Left ventricle myocardium inferior (tissue), 1 donor: ENCODE measurements around the gene PHRF1. TPM values are rescaled to one million over a fixed set of nuclear protein-coding genes. Genes with fewer than 3 reads are reported as not detected.

Experiments used
- DNase-seq: peaks from one replicate; pipeline ENCODE4 v3.0.0-alpha.2; 2020
- H3K27ac ChIP-seq: fragments of 200-600 bp; replicated peaks from 2 replicates; pipeline ENCODE4 v1.8.0; 2021
- H3K27me3 ChIP-seq: fragments of 200-600 bp; 2 replicates; pipeline ENCODE4 v1.8.0; 2021; ENCODE audit warnings: low read depth
- H3K36me3 ChIP-seq: fragments of 200-600 bp; 2 replicates; pipeline ENCODE4 v1.8.0; 2021
- H3K4me1 ChIP-seq: fragments of 200-600 bp; 2 replicates; pipeline ENCODE4 v1.8.0; 2021
- H3K4me3 ChIP-seq: fragments of 200-600 bp; 2 replicates; pipeline ENCODE4 v1.8.0; 2021; ENCODE audit warnings: mild to moderate bottlenecking, moderate library complexity
- H3K9me3 ChIP-seq: fragments of 200-600 bp; replicated peaks from 2 replicates; pipeline ENCODE4 v1.8.0; 2021
- CTCF ChIP-seq: fragments of 200-600 bp; IDR thresholded peaks from 2 replicates; pipeline ENCODE4 v1.8.0; 2021; ENCODE audit warnings: antibody characterized with exemption, mild to moderate bottlenecking, borderline replicate concordance
- intact Hi-C: fragments of 100-400 bp; cut with micrococcal nuclease; formaldehyde crosslinking; loops from one replicate; pipeline ENCODE4 v1.11.0; 2022
- total RNA-seq: library from RNA; stranded (reverse); fragmentation: NEBNext Ultra II Directional; extraction: Animal tissue kit (Norgen Biotek cat#: 25700); gene quantifications from one replicate; pipeline ENCODE4 v1.2.1, GENCODE V29; 2021
- donor health status: DM: no; HTN: yes; CAD: no; lungs with severe emphysema.

Gene PHRF1
- total RNA-seq, 1 donor from 2014 or later: 17.7 TPM

GRCh38 chr11:579830-580601 is 3.7 kb downstream of the PHRF1 start:
- no peaks in the 10 kb centered on the region for H3K9me3 ChIP-seq
- no peaks in the 10 kb centered on the region for H3K27me3 ChIP-seq
- H3K27ac ChIP-seq: peak overlapping the region; percentile 2
- TF ChIP-seq CTCF: no peak
- H3K36me3 ChIP-seq: peaks cover 37% of the 10 kb centered on the region
- no peak overlapping the region for H3K4me3 ChIP-seq
- DNase-seq: no peak
- peaks cover 61% of the 10 kb centered on the region for H3K4me1 ChIP-seq
- intact Hi-C loops: no loop called here

- Histone ChIP-seq H3K4me1 (peaks cover 55% of the 10 kb centered on the region), H3K36me3 (peaks cover 45% of the 10 kb centered on the region), H3K27me3 (no peaks in the 10 kb centered on the region), H3K4me3 (no peak overlapping the region), H3K9me3 (no peaks in the 10 kb centered on the region), H3K27ac (peak overlapping the region; percentile 30)
- no peak for TF ChIP-seq CTCF
- no peak for DNase-seq
- intact Hi-C loops: no loop called here
Observed at GRCh38 chr11:581342-581741, 5.1 kb downstream of the PHRF1 start.

- H3K4me3 ChIP-seq: no peak overlapping the region
Observed at GRCh38 chr11:581752-582151, 5.5 kb downstream of the PHRF1 start.

GRCh38 chr11:584287-584686 is 8.0 kb downstream of the PHRF1 start:
- intact Hi-C loops: no loop called here
- DNase-seq: no peak
- no peak for TF ChIP-seq CTCF
- Histone ChIP-seq H3K4me3 (no peak overlapping the region), H3K27ac (no peak overlapping the region), H3K36me3 (peaks cover 74% of the 10 kb centered on the region), H3K4me1 (peaks cover 29% of the 10 kb centered on the region), H3K9me3 (no peaks in the 10 kb centered on the region), H3K27me3 (no peaks in the 10 kb centered on the region)

More at GRCh38 chr11:581752-582151, 5.5 kb downstream of the PHRF1 start:
- peaks cover 49% of the 10 kb centered on the region for H3K36me3 ChIP-seq
- H3K27ac ChIP-seq: peak overlapping the region; percentile 30
- H3K9me3 ChIP-seq: no peaks in the 10 kb centered on the region
- no peak for TF ChIP-seq CTCF
- H3K27me3 ChIP-seq: no peaks in the 10 kb centered on the region
- no peak for DNase-seq
- peaks cover 54% of the 10 kb centered on the region for H3K4me1 ChIP-seq
- intact Hi-C loops: no loop called here

- intact Hi-C loops: no loop called here
- no peak for DNase-seq
- H3K4me3 ChIP-seq: no peak overlapping the region
- peaks cover 92% of the 10 kb centered on the region for H3K36me3 ChIP-seq
- no peak overlapping the region for H3K27ac ChIP-seq
- no peaks in the 10 kb centered on the region for H3K9me3 ChIP-seq
- no peaks in the 10 kb centered on the region for H3K27me3 ChIP-seq
- H3K4me1 ChIP-seq: peaks cover 5% of the 10 kb centered on the region
- no peak for TF ChIP-seq CTCF
Observed at GRCh38 chr11:586376-587316, 10.4 kb downstream of the PHRF1 start.
